NCI-H2196 treated with DMSO at 0.1 percent for 48 hours (cell line): ENCODE data around the gene IGSF9.

ENCODE experiments used
- DNase-seq: peaks from one replicate; lab custom pipeline; 2025; ENCODE audit not compliant: unreplicated experiment; lab: John Stamatoyannopoulos, UW

IGSF9 gene

DNA sequence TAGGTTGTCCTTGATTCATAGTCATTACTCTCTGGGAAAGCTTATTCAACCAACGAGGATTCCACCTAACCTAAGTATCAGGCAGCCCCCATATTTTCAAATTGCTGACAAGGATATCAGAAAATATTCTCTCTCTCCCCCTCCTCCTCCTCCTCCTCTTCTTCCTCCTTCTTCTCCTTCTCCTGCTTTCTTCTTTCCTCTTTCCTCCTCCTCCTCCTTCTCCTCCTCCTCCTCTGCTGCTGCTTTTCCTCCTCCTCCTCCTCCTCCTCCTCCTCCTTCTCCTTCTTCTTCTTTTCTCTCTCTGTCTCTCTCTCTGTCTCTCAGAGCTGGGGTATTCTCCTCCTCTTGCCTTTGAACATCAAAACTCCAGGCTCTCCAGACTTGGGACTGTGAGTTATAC, 2.5 kb upstream of the IGSF9 start:
- no peak for DNase-seq

GRCh38 chr1:159946242-159947187, 1.1 kb upstream of the IGSF9 start:
- DNase-seq = no peak

DNA sequence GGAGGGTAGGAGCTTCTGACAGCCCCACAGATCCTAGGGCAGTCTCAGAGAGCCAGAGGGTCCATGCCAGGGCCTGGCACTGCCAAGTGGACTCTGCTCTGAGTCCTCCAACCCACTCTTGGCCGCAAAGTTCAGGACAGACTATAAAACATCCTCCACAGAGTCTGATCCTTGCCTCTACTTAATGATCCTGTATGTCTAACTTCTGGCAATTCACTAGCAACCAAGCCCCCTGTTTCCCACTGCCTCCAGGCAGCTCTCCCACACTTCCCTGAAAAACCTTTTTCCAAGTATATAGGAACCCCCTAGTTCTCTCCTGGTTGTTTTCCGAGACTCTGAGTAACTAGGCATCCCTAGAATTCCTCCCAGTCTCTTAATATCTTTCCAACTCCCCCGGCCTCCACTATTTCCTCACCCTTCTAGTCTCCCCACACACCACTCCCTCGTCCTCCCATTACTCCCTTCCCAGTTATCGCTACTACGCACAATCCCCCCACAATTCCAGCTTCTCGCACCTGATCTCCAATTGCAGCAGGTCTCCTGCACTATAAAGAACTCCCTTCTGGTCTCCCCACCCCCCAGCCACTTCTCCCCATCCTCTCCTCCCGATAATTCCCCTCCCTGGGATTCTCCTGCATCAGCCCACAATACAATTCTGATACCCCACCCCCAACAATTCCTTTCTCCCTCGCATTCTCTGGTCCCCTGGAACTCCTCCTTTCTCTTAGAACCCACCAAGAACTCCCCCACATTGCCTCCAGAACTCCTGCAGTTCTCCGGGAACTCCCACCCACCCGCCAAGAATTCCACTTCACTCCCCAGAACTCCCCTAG, 574 bp downstream of the IGSF9 start:
- no peak for DNase-seq

GRCh38 chr1:159943908-159944622, 1.3 kb downstream of the IGSF9 start:
- DNase-seq = no peak

DNA sequence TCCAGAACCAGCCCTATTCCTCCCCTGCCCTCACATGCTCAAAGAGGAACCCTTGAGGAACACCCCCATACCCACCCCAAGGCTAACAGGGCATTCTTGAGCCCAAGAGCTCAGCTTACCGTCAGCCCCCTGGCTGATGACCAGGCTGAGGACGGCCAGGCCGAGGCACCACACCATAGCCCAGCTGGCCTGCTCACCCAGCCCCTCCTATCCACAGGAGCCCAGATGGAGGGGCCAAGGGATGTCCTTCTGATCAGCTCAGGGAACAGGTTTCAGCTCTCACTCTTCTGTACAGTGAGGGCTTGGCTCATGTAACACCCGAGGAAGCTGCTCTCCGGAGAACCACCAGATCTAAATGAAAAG, 2.2 kb downstream of the IGSF9 start:
- DNase-seq = no peak

GRCh38 chr1:159942632-159943277, 2.7 kb downstream of the IGSF9 start:
- DNase-seq = no peak

GRCh38 chr1:159941591-159942560, 3.5 kb downstream of the IGSF9 start:
- no peak for DNase-seq

DNA sequence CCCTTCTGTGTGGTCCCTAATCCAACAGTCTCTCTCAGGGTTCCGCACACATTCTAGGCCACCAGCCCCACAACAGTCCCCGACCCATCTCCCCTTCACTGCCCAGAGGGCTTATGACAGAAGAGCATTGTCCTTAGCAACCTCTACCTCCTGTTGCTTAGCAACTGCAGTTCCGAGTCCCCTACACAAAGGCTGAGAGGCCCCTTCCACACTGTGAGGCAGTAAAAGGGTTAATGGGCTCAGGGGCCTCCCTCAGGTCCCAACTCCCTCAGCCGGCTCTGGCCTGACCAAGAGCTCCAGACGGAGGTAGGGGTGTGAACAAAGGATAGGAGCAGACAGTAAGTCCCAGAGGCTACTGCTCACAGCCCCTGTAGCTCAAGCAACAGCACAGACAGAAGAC, 4.3 kb downstream of the IGSF9 start:
- DNase-seq = no peak

DNA sequence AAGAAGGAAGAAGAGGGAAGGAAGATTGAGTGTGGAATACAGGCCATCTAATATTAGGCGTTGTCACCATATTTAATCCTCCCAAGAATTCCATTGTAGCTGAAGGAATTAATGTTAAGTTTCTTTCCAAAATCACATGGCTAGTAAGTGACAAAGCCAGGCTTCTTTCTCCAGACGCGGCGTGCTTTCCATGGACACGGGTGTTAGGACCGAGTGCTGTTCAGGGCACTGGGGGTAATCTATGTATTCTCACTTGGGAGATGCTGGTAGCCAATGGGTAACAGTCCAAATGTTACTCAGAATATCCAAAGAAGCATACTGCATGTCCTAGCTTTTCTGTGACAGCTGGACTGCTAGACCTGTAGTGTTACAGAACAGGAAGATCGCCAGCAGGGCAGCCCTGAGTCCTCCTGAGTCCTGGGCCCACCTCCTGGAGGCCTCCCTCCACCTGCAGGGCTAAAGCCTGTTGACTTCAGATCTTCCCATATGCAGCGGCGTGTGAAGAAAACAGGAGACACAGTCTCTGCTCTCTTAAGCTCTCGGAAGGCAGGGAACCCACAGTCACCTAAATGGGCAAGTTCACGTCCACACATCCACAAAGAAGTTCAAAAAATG, 5.3 kb downstream of the IGSF9 start:
- no peak for DNase-seq

DNA sequence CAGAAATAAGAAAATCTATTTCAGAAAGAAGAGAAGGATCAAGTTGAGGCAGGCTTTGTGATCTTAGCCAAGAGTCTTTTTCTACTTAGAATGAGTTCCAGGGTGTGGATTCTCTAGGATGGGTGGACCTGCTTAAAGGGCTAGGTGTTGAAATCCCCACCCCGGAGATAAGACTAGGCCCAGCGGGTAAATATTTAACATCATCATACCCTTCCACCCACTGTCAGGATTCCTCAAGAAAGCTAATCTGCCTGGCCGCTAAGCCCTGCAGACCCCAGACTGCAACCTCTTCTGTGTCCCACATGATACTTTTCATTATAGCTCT, 5.8 kb downstream of the IGSF9 start:
- no peak for DNase-seq

DNA sequence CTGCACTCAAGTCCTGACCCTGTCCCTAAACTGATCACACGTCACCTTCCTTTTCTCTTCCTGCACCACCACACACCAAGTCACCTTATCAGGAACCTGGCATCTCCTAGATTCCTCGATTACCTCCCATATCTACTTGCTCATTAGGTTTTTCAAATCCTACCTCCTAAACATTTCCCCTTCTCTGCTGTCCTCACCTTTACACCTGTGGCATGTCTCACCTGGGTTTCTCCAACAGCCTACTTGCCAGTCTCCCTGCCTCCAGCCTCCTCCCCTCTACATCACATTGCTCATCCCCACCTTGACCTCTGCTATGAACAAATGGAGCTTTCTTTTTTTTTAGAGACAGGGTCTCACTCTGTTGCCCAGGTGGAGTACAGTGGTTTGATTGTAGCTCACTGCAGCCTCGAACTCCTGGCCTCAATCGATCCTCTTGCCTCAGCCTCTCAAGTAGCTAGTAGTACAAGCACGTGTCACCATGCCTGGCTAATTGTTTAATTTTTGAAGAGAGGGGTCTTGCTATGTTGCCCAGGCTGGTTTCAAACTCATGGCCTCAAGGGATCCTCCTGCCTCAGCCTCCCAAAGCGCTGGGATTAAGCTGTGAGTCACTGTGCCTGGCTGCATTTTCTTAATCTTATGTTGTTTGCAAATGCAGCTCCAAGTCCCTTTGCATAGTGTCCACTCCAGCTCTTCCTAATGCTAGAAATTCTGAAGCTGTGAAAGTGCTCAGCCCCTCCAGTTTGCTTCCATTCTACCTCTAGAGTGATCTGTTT, 6.3 kb downstream of the IGSF9 start:
- no peak for DNase-seq

DNA sequence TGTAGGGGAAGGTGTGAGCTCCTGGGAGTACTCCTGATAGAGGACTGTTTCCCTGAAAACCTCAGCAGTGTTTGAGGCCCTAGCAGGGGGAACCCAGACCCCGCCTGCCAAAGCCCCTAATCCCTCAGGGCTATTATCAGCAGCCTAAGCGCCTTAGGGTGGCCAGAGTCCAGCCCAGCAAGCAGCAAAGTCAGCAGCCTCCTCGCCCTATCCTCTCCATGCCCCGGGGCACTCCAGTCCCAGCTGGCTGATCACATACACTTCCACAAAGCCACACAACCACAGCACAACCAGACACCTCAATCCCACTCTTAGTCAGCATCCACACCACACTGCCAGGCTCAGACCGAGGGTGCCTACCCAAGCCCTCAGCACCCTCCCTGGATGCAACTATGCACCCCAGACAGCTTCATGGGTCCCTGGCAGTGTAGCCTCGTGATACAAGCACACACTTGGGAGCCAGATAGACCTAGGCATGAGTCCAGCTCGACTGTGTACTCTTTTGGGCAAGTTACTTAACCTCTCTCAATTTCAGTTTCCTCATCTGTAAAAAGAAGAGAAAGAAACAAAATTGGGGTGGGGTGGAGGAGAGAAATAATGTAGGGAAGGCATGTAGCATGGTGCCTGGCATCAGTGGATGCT, 7.1 kb downstream of the IGSF9 start:
- DNase-seq = no peak

DNA sequence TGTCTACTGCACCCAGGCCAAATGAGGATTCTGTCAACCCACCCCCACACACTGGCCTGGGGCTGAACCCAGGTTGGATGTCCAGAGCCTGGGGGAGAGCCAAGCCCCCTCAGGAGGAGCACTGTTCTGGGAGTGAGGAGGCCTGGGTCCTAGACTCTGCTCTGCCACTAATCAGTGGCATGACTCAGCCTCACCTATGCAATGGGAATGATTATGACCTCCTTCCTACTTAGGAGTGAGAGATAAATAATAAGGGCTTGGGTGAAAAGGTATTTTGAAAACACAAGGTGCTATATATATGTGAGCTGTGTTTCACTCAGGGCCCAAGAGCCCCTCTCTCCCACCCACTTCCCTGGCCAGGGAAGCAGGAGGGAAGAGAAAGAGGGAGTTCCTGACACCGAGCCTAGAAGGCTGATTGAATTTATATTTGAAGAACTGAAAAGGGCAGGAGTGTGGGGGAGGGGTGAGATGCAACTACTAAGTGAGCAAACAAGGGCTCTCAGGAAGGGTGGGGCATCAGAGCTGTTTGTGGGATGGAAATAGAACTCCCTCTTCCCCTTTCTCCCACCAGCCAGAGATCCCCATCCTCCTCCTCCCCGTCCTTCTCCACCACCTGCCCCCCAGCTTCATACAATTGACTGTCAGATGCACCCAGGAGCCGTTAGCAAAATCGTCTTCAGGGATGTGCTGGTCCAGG, 8.2 kb downstream of the IGSF9 start:
- DNase-seq = no peak

GRCh38 chr1:159936273-159936904, 9.0 kb downstream of the IGSF9 start:
- peak; percentile 21 for DNase-seq

DNA sequence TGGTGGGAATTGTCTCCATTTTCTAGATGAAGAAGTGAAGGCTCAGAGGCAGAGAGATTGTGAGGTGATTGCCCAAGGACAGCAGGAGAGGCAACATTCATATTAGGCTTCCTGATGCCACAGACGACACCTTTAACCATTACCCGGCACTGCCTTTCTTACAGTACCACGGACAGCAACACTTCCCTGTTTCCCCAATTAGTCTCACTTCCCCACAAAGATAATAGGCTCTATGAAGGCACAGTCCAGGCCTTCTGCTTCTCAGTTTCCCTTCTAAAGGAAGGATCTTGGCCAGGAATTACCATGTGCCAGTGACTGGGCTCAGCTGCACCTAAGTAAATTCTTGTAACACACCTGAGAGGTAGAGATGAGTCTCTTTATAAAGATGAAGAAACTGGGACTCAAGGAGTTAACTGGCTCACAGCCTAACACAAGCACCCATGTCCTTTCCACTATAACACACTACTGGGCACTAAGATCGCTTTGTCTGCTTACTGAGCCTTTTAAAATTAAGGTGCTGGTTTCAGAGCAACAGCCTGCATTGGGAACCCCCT, 9.6 kb downstream of the IGSF9 start:
- no peak for DNase-seq

DNA sequence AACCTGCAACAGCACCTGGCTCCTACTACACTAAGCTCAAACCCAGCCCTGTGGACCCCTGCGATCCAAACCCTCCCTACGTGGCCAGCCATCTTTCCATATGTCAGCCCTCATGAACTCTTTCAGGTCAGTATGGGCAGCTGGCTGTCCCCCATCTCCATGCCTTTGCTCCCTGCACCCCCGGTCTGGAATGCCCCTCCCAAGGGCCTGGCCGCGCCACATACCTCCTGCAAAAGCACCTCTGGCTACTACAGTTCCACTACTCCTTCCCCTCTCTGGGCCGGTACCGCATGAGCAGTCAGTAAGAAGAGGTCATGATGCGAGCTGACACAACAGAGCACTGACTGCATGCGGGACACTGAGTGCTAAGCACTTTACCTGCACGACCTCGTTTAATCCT, 10.1 kb downstream of the IGSF9 start:
- DNase-seq = no peak
